ENCODE data around the gene HMGCR. TPM values are rescaled to one million over a fixed set of nuclear protein-coding genes. Genes with fewer than 3 reads are reported as not detected.
A peak's percentile ranks its signal among the peaks of the same experiment; 100 is the strongest.

HMGCR gene
- total and polyA plus RNA-seq, 2 of the 8 experiments (the other 6 are each of a cell fraction or from before 2014, with no cell fraction given): 45.8 to 199 TPM

- TF ChIP-seq RNF2 (IDR thresholded peaks at IDR 0.05; ENCODE audit: borderline replicate concordance, low read depth, low read length, missing control alignments, poor library complexity, severe bottlenecking): no peak
- TF ChIP-seq TBP (IDR thresholded peaks at IDR 0.05; ENCODE audit: low read depth, low read length): peak; percentile 85
- TF ChIP-seq POU5F1 (IDR thresholded peaks at IDR 0.05; ENCODE audit: low read depth, low read length): no peak
- no peak for TF ChIP-seq SRF (IDR thresholded peaks at IDR 0.05; ENCODE audit: low read depth, low read length)
- TF ChIP-seq EGR1 (IDR thresholded peaks at IDR 0.05; ENCODE audit: borderline replicate concordance, low read depth, low read length): no peak
- TF ChIP-seq RXRA (IDR thresholded peaks at IDR 0.05; ENCODE audit: insufficient read depth, low read depth, low read length): no peak
- TF ChIP-seq POLR2AphosphoS5 (IDR thresholded peaks at IDR 0.05; ENCODE audit: low read depth, low read length): peak; percentile 95
- TF ChIP-seq KDM1A (IDR thresholded peaks at IDR 0.05; ENCODE audit: borderline replicate concordance, low read length): no peak
- TF ChIP-seq PHF8 (conservative IDR thresholded peaks at IDR 0.05; ENCODE audit: low read depth, low read length): peak; percentile 50; the same call in 1 of the 2 replicates
- TF ChIP-seq RBBP5 (IDR thresholded peaks at IDR 0.05; ENCODE audit: borderline replicate concordance, low read depth, low read length): peak; percentile 60
- TF ChIP-seq MAFK (IDR thresholded peaks at IDR 0.05; ENCODE audit: low read depth, low read length): 0 out of 2 replicates have a peak, but pooled peaks have one; percentile 30
- TF ChIP-seq SUZ12 (IDR thresholded peaks at IDR 0.05; ENCODE audit: low read length): no peak
- no peak; the same call in 1 of the 2 replicates for TF ChIP-seq SP4 (IDR thresholded peaks at IDR 0.05; ENCODE audit: low read length)
- no peak for TF ChIP-seq EP300 (IDR thresholded peaks at IDR 0.05; ENCODE audit: borderline replicate concordance in 1 of 2, low read depth in 2 of 2, low read length in 2 of 2)
- TF ChIP-seq EZH2 (IDR thresholded peaks at IDR 0.05; ENCODE audit: low read depth, low read length, severe bottlenecking): no peak
- no peak for TF ChIP-seq NRF1 (IDR thresholded peaks at IDR 0.05; ENCODE audit: low read depth, low read length)
- TF ChIP-seq SP2 (IDR thresholded peaks at IDR 0.05; ENCODE audit: low read length): no peak
- no peak for TF ChIP-seq SAP30 (IDR thresholded peaks at IDR 0.05; ENCODE audit: insufficient read depth, insufficient replicate concordance, low read length)
- no peak; the same call in 1 of the 2 replicates for TF ChIP-seq CEBPB (IDR thresholded peaks at IDR 0.05; ENCODE audit: low read depth, low read length)
- TF ChIP-seq SIN3A (conservative IDR thresholded peaks at IDR 0.05 in 1 of 2, IDR thresholded peaks at IDR 0.05 in 1 of 2; ENCODE audit: low read depth in 1 of 2, low read length in 2 of 2): peak in 1 of 2 experiments; percentile 75; a peak in 2 of 4 replicates
- TF ChIP-seq ATF3 (IDR thresholded peaks at IDR 0.05; ENCODE audit: insufficient read depth, low read depth, low read length): no peak
- TF ChIP-seq KDM4A (IDR thresholded peaks at IDR 0.05; ENCODE audit: low read depth, low read length, severe bottlenecking): peak; percentile 20
- no peak for TF ChIP-seq JUN (IDR thresholded peaks at IDR 0.05; ENCODE audit: low read depth, low read length)
These were observed at the start of gene HMGCR (continued) for GRCh38 chr5:75336615-75337336.
